T-helper 1 cell treated with Interleukin-12 subunit alpha and Interleukin-12 subunit beta and Interleukin-4 antibody, amounts not matched to agents 30 ng/mL and 1 ng/mL, for 36 hours (primary cell): Measurements from ENCODE around the gene IQCH. TPM values are rescaled to one million over a fixed set of nuclear protein-coding genes. Genes with fewer than 3 reads are reported as not detected.

Experiments
- intact Hi-C: fragments of 100-400 bp; cut with micrococcal nuclease; formaldehyde crosslinking; loops from one replicate; pipeline ENCODE4 v1.15.1; 2024
- total RNA-seq: library from RNA; stranded (reverse); gene quantifications from 2 replicates; pipeline ENCODE4 v1.2.3, GENCODE V29; 2022

Gene IQCH
- total RNA-seq, 1 donor from 2014 or later, result 0.47 TPM

- intact Hi-C loops, result no loop called here
Measured at GRCh38 chr15:67296188-67296587, 41.6 kb downstream of the IQCH start.

DNA sequence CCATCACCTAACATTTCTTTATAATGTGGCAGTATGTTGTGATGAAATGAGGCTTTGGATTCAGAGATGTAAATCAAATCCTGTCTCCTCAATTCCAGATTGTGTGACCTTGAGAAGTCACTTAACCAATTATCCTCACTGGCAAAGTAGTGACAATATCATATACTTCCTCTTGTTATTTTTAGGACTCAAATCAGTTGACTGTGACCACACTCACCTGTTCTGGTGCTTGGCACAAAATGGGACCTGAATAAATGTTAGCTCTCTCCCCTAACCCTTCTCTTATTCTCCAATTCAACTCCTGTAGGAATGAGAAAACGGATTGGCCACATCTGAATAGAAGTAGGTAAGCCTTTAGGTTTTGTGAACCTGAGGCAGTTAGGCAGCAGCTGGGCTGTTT lies 42.1 kb downstream of the IQCH start:
- intact Hi-C loops, result no loop called here

DNA sequence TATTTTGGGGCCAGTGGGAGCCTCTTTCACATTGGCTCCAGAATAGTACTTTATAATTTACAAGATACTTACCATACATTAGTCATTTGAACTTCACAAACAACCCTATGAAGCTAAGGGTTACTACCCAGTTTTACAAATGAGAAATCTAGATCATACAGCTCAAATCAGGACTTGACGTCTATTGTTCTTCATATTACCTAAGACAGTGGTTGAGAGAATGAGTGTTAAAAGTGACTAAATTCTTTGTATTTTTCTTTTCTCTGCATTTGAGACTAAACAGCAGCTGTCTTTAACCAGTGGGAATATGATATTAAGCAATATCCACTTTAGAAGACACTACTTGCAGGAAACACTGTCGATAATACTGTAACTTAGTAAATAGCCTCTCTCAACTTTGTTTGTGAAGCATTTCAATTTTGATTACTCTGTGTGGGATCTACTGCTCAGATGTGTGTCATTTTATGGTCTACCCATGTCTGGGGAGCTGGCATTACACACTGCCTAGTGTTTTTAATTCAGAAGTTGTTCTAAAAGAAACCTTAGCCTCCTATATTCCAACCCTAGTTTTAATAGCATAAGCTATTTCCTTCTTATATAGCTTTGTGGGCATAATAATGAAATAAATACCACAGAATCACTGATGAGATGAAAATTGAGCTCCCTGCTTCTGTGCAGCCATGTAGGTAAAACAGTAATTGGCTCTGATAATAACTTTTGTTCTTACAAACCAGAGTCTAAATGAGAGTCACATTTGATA lies 45.9 kb downstream of the IQCH start:
- intact Hi-C loops, result loop anchor here (5.0 kb wide), 4 partner anchors 103 to 537 kb away; no protein-coding TSS in a partner anchor

GRCh38 chr15:67303490-67304363 lies 49.1 kb downstream of the IQCH start:
- intact Hi-C loops, result loop anchor here (1.0 to 5.0 kb wide), 7 partner anchors 49 to 534 kb away; partner anchors contain the start of genes AAGAB and IQCH

DNA sequence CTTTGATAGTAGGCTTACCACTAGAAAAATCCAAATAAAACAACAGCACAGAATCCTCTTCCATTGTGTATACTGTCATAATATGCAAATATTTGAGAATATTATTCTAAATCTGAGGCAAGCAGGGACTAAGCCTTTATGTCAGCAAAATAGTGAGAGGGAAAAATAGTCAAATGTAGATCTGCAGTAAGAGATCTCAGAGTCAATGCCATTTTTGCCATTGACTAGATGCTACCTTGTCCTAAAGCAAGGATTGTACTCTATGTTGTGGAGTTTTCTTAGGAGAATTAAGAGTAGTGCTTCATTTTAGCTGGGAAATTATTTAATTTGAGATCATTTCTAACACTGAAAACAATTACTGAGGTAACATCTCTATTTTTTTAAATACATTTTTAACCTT lies 50.2 kb downstream of the IQCH start:
- intact Hi-C loops, result loop anchor here (5.0 kb wide), 4 partner anchors 107 to 533 kb away; no protein-coding TSS in a partner anchor

DNA sequence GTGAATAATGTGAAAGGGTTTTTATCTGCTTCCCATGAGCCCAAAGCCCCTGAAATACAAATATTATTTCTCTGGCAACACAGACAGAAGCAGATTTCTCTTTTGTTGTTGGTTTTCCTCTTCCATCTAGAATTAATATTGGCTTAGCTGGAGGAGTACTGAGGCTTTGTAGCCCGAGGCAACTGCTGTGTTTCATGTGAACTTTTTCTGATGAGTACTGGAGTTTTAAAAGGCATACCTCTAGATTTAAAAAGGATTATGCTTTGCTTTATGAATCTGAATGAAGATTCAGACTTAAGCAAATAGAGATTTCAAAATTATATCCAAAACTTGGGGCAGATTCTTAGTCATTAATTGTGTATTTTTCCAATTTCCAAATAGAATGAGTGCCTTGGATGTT lies 50.9 kb downstream of the IQCH start:
- intact Hi-C loops, result no loop called here

DNA sequence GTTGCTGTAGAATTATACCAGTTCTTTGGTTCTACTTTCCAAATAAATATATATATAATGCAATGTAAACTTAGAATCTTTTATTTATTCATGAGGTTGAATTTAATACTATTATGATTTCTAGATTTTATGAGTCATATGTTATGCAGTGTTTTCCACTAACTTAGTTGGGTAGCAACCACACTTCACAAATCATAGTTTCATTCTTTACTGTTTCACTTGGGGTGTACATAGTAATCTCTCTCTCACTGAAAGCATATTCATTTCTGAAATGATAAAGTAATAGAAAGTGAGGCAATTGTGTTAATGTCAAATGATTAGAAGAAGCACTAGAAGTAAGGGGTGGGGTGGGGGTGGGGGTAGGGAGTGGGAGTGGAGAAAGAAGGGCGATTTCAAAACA lies 52.6 kb downstream of the IQCH start:
- intact Hi-C loops, result no loop called here

GRCh38 chr15:67307889-67308597 lies 53.5 kb downstream of the IQCH start:
- intact Hi-C loops, result no loop called here

GRCh38 chr15:67311731-67312130 lies 57.1 kb downstream of the IQCH start:
- intact Hi-C loops, result no loop called here

DNA sequence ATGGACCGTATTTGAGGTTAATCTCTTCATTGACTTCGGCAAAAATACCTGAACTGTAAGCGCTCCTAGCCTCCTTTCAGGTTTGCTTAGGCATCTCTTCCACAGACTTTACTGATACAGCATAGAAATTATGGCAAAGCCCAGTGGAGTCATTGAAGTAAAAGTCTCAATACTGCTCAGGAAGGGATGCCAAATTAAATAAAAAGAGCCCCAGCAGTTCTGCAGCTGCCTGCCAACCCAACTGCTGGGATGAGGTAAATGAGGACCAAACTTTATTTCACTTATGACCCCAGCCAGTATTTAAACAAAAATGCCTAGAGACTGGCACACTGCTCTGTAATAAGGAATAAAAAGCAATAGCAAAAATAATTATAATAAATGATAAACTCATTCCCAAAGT lies 65.4 kb downstream of the IQCH start:
- intact Hi-C loops, result no loop called here

- intact Hi-C loops, result no loop called here
Measured at GRCh38 chr15:67321352-67321751, 66.8 kb downstream of the IQCH start.

DNA sequence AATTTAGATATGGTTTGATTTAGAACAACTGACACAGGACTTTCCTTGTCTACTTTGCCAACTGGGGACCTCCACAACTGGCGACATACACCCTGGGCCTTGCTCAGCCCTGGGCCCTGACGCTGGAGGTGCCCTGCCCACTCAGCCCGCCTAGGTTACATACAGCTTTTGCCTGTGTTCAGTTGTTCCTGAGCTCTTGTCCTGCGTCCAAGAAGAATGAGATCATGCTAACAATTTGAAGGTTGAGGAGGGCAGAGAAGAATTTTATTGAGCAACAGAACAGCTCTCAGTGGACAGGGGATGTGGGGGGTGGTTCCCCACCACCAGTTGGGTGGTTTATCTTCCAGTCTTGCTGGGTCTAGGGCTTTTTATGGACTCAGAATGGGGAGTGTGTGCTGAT lies 67.9 kb downstream of the IQCH start:
- intact Hi-C loops, result no loop called here

GRCh38 chr15:67327312-67327711 lies 72.7 kb downstream of the IQCH start:
- intact Hi-C loops, result no loop called here

DNA sequence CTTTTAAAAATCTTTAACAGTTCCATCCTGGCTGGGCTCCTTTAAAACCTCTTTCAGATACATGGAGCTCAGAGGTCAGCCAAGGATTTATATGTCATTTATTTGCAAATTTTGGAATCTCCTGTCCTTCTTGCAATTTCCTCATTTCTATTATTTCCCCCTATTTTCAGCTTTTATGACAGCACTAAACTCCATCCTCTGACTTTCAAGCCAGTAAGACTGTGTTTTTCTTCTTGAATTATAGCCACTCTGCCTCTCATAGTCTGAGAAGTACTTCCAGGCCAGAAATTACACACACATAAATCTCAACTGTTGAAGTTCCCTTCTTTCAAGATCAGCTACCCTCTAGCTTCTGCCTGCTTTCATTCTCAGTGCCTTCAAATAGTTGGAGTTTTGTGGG lies 73.2 kb downstream of the IQCH start:
- intact Hi-C loops, result no loop called here

- intact Hi-C loops, result no loop called here
Measured at GRCh38 chr15:67329984-67330733, 75.6 kb downstream of the IQCH start.

GRCh38 chr15:67331676-67332075 lies 77.1 kb downstream of the IQCH start:
- intact Hi-C loops, result no loop called here

GRCh38 chr15:67335026-67335425 lies 80.4 kb downstream of the IQCH start:
- intact Hi-C loops, result no loop called here

DNA sequence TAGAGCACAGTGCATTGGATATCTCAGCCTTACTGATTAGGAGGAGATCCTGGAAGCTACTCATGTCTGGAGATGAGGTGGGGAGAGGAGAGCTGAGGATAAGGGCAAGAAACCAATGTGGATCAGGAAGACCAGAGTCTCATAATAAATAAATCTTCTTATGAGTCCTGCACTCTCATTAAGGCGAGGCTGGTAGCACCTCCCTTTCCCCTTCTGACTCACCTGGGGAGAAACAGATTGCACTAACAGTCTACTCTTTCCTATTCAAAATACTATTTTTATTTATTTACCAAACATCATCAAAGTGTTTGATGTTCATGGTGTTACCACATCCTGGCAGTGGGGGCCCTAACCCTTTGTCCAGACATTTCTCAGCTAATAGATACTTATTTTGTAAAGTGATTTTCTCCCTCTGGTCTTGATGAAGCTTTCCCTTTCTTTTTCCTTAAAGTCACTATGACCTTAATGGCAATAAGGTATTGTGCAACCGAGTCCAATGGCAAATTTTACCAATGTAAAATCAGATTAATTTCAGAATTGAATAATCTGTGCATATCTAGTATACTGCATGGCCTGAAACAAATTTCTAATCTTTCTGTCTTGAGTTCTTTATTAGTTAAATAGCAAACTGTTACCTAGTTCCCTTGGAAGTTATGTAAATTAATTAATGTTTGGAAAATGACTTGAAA lies 81.1 kb downstream of the IQCH start:
- intact Hi-C loops, result no loop called here

GRCh38 chr15:67340630-67341029 lies 86.0 kb downstream of the IQCH start:
- intact Hi-C loops, result loop anchor here (5.0 kb wide), 1 partner anchor 1422 kb away; no protein-coding TSS in a partner anchor

GRCh38 chr15:67341539-67341938 lies 87.0 kb downstream of the IQCH start:
- intact Hi-C loops, result loop anchor here (5.0 kb wide), 1 partner anchor 1421 kb away; no protein-coding TSS in a partner anchor
